K562 (cell line): ENCODE data around the gene OXSR1. TPM values are rescaled to one million over a fixed set of nuclear protein-coding genes. Genes with fewer than 3 reads are reported as not detected.
A peak's percentile ranks its signal among the peaks of the same experiment; 100 is the strongest.

Source experiments
- ARNT ChIP-seq, 2 experiments: fragments of 450-650 bp; IDR thresholded peaks; 2 replicates each; pipeline ENCODE4 v1.6.1; 2016; ENCODE audit warnings: mild to moderate bottlenecking in 1 of 2
- CBFB ChIP-seq: sonication (generic); formaldehyde crosslinking; IDR thresholded peaks from 2 replicates; pipeline ENCODE4 v1.4.0; 2020; ENCODE audit warnings: mild to moderate bottlenecking, missing genetic modification reagents
- IFI16 ChIP-seq: fragments of 250-450 bp; sonication (Bioruptor Pico); IDR thresholded peaks from 2 replicates; pipeline ENCODE4 v2.1.2; 2022; ENCODE audit warnings: mild to moderate bottlenecking, inconsistent platforms
- ILF3 ChIP-seq: fragments of 450-650 bp; IDR thresholded peaks from 2 replicates; pipeline ENCODE4 v1.6.1; 2018; ENCODE audit warnings: antibody characterized with exemption, mild to moderate bottlenecking, moderate library complexity, borderline replicate concordance
- KLF16 ChIP-seq: IDR thresholded peaks from 2 replicates; pipeline ENCODE4 v1.6.1; 2016; ENCODE audit warnings: antibody characterized with exemption
- MEF2A ChIP-seq: IDR thresholded peaks from 2 replicates; pipeline ENCODE4 v1.6.1; 2011; ENCODE audit warnings: low read depth, mild to moderate bottlenecking, low read length, moderate library complexity; ENCODE audit not compliant: control insufficient read depth
- MEIS2 ChIP-seq: fragments of 450-650 bp; IDR thresholded peaks from 2 replicates; pipeline ENCODE4 v1.6.1; 2014; ENCODE audit warnings: mild to moderate bottlenecking; ENCODE audit not compliant: partially characterized antibody
- MIER1 ChIP-seq: fragments of 450-650 bp; IDR thresholded peaks from 2 replicates; pipeline ENCODE4 v1.6.1; 2016; ENCODE audit warnings: antibody characterized with exemption, mild to moderate bottlenecking, low read depth
- NCOA6 ChIP-seq: fragments of 450-650 bp; IDR thresholded peaks from 2 replicates; pipeline ENCODE4 v1.6.1; 2017; ENCODE audit warnings: mild to moderate bottlenecking
- NR4A1 ChIP-seq, 2 experiments: fragments of 250-450 bp in 1 of 2; fragments of 450-650 bp in 1 of 2; sonication (Bioruptor Pico) in 1 of 2; IDR thresholded peaks; 2 replicates each; pipeline versions ENCODE4 v1.4.0 to v1.6.1; 2016 to 2020; ENCODE audit warnings: mild to moderate bottlenecking in 2 of 2, missing compliant biosample characterization in 1 of 2, missing genetic modification characterization in 1 of 2, moderate library complexity in 1 of 2
- PHF20 ChIP-seq: fragments of 450-650 bp; IDR thresholded peaks from 2 replicates; pipeline ENCODE4 v1.6.1; 2018; ENCODE audit not compliant: partially characterized antibody
- POLR3A ChIP-seq: IDR thresholded peaks from 2 replicates; pipeline ENCODE4 v1.6.1; 2011; ENCODE audit warnings: borderline replicate concordance, mild to moderate bottlenecking, moderate library complexity; ENCODE audit not compliant: insufficient read length, insufficient read depth; ENCODE audit errors: extremely low read depth
- RCOR1 ChIP-seq, 2 experiments: IDR thresholded peaks; 2 replicates each; pipeline ENCODE4 v1.6.1; 2012; ENCODE audit warnings: low read depth in 2 of 2, low read length in 2 of 2, borderline replicate concordance in 1 of 2, improper control_type of control experiment in 1 of 2
- RFX1 ChIP-seq: fragments of 450-650 bp; IDR thresholded peaks from 2 replicates; pipeline ENCODE4 v1.6.1; 2016; ENCODE audit warnings: mild to moderate bottlenecking, moderate library complexity
- SPI1 ChIP-seq: IDR thresholded peaks from 2 replicates; pipeline ENCODE4 v1.6.1; 2011; ENCODE audit warnings: low read depth, low read length, control low read depth, borderline replicate concordance
- STAG1 ChIP-seq: sonication (generic); formaldehyde crosslinking; IDR thresholded peaks from 2 replicates; pipeline ENCODE4 v1.5.0; 2020; ENCODE audit warnings: missing genetic modification reagents, borderline replicate concordance
- THRAP3 ChIP-seq: fragments of 450-650 bp; IDR thresholded peaks from 2 replicates; pipeline ENCODE4 v1.6.1; 2016; ENCODE audit warnings: mild to moderate bottlenecking, inconsistent platforms, borderline replicate concordance
- TRIM28 ChIP-seq: fragments of 450-650 bp; IDR thresholded peaks from 2 replicates; pipeline ENCODE4 v1.6.1; 2017
- ZNF140 ChIP-seq: fragments of 250-450 bp; sonication (Bioruptor Pico); IDR thresholded peaks from 2 replicates; pipeline ENCODE4 v1.8.0; 2021; ENCODE audit warnings: moderate library complexity, mild to moderate bottlenecking, inconsistent platforms
- ZNF431 ChIP-seq: sonication (generic); formaldehyde crosslinking; IDR thresholded peaks from 2 replicates; pipeline ENCODE4 v1.8.0; 2022; ENCODE audit warnings: mild to moderate bottlenecking, missing genetic modification reagents
- ZNF717 ChIP-seq: fragments of 250-450 bp; sonication (Bioruptor Pico); IDR thresholded peaks from 2 replicates; pipeline ENCODE4 v1.5.0; 2021
- polyA plus RNA-seq, 8 experiments: library from polyadenylated mRNA; depleted of rRNA in 4 of 8; stranded (reverse) in 5 of 8; unstranded in 3 of 8; fragments of >200 nt; fragmentation: Nextera tagmentation in 2 of 8; fragmentation: Illumina TruSeq in 1 of 8; extraction: Ambion mirVana in 2 of 8; extraction: Trizol in 1 of 8; gene quantifications; 2 replicates each; pipeline versions ENCODE4 v1.2.1 to v1.2.3, GENCODE V29; 2011 to 2014; ENCODE audit warnings: inconsistent platforms in 1 of 8, missing spikeins in 1 of 8
- total RNA-seq, 7 experiments: library from RNA; depleted of rRNA in 6 of 7; stranded (reverse); fragments of >200 nt in 6 of 7; fragmentation: Illumina TruSeq in 2 of 7; extraction: Trizol in 2 of 7; gene quantifications; 2 replicates each; pipeline versions ENCODE4 v1.2.1 to v1.2.3, GENCODE V29; 2011 to 2021; ENCODE audit warnings: low replicate concordance in 1 of 7
- TF ChIP-seq, protein P1 (sequence below): fragments of 250-450 bp; sonication (Bioruptor Pico); IDR thresholded peaks from 2 replicates; pipeline ENCODE4 v1.8.0; 2021; ENCODE audit warnings: borderline replicate concordance, mild to moderate bottlenecking, moderate library complexity; ENCODE audit not compliant: poor library complexity, severe bottlenecking
- TF ChIP-seq, protein P2 (sequence below): sonication (generic); formaldehyde crosslinking; IDR thresholded peaks from 2 replicates; pipeline ENCODE4 v1.8.0; 2022; ENCODE audit warnings: mild to moderate bottlenecking, low read depth, missing genetic modification reagents
- TF ChIP-seq, protein P3 (sequence below): sonication (generic); formaldehyde crosslinking; IDR thresholded peaks from 2 replicates; pipeline ENCODE4 v1.8.1; 2023; ENCODE audit warnings: missing genetic modification reagents, mild to moderate bottlenecking, borderline replicate concordance

Gene OXSR1
- total and polyA plus RNA-seq, 9 of the 15 experiments (the other 6 are each of a cell fraction or from before 2014, with no cell fraction given) = 15.7 to 87.6 (median 48.7) TPM

DNA sequence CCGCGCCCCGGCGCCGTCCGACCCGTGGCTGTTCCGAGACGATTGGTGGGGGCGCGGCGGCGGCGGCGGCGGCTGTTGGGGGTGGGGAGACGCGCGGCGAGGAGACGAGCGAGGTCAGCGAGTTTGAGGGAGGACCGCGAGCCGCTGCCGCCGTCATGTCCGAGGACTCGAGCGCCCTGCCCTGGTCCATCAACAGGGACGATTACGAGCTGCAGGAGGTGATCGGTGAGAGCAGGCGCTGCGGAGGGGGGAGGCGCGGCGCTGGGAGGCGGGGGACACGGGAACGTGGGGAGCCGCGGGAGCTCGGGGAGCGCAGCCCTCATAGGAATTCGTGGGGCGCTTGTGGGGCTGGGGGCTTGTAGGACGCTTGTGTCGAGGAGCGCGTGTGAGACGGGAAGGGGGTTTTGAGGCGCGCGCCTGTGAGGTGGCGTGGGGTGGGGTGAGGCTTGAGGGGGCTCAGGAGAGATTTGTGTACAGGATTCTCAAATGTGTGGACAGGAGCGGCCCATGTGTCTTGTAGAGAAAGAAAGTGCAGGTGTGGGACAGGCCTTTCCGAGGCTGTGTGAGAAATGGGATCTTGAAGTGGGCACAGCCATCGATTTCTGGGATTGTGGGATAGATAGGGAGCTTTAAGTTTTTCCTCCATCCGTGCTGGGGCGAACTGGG is 518 bp downstream of the OXSR1 start (continued):
- TF ChIP-seq, protein P1, sequence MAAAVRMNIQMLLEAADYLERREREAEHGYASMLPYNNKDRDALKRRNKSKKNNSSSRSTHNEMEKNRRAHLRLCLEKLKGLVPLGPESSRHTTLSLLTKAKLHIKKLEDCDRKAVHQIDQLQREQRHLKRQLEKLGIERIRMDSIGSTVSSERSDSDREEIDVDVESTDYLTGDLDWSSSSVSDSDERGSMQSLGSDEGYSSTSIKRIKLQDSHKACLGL (CRISPR knock-in tag) = no peak
- TF ChIP-seq, protein P2, sequence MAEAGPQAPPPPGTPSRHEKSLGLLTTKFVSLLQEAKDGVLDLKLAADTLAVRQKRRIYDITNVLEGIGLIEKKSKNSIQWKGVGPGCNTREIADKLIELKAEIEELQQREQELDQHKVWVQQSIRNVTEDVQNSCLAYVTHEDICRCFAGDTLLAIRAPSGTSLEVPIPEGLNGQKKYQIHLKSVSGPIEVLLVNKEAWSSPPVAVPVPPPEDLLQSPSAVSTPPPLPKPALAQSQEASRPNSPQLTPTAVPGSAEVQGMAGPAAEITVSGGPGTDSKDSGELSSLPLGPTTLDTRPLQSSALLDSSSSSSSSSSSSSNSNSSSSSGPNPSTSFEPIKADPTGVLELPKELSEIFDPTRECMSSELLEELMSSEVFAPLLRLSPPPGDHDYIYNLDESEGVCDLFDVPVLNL (CRISPR knock-in tag) = no peak; the same call in 1 of the 2 replicates
- TF ChIP-seq STAG1 (CRISPR knock-in tag) = no peak
- TF ChIP-seq TRIM28 = no peak
- TF ChIP-seq PHF20 = peak; percentile 6
- TF ChIP-seq ZNF717 (CRISPR knock-in tag) = no peak
- no peak for TF ChIP-seq ARNT (IDR thresholded peaks at IDR 0.05)
- TF ChIP-seq SPI1 = no peak
- TF ChIP-seq MEIS2 = no peak
- no peak for TF ChIP-seq CBFB
- peak in 1 of 2 experiments; percentile 22; a peak in 1 of 4 replicates for TF ChIP-seq RCOR1 (IDR thresholded peaks at IDR 0.05; ENCODE audit: borderline replicate concordance in 1 of 2, low read depth in 2 of 2, low read length in 2 of 2)
- TF ChIP-seq RFX1 = no peak
- TF ChIP-seq ZNF431 = no peak
- TF ChIP-seq MIER1 = no peak
- TF ChIP-seq POLR3A = no peak
- no peak for TF ChIP-seq NCOA6
- no peak for TF ChIP-seq THRAP3
- TF ChIP-seq, protein P3, sequence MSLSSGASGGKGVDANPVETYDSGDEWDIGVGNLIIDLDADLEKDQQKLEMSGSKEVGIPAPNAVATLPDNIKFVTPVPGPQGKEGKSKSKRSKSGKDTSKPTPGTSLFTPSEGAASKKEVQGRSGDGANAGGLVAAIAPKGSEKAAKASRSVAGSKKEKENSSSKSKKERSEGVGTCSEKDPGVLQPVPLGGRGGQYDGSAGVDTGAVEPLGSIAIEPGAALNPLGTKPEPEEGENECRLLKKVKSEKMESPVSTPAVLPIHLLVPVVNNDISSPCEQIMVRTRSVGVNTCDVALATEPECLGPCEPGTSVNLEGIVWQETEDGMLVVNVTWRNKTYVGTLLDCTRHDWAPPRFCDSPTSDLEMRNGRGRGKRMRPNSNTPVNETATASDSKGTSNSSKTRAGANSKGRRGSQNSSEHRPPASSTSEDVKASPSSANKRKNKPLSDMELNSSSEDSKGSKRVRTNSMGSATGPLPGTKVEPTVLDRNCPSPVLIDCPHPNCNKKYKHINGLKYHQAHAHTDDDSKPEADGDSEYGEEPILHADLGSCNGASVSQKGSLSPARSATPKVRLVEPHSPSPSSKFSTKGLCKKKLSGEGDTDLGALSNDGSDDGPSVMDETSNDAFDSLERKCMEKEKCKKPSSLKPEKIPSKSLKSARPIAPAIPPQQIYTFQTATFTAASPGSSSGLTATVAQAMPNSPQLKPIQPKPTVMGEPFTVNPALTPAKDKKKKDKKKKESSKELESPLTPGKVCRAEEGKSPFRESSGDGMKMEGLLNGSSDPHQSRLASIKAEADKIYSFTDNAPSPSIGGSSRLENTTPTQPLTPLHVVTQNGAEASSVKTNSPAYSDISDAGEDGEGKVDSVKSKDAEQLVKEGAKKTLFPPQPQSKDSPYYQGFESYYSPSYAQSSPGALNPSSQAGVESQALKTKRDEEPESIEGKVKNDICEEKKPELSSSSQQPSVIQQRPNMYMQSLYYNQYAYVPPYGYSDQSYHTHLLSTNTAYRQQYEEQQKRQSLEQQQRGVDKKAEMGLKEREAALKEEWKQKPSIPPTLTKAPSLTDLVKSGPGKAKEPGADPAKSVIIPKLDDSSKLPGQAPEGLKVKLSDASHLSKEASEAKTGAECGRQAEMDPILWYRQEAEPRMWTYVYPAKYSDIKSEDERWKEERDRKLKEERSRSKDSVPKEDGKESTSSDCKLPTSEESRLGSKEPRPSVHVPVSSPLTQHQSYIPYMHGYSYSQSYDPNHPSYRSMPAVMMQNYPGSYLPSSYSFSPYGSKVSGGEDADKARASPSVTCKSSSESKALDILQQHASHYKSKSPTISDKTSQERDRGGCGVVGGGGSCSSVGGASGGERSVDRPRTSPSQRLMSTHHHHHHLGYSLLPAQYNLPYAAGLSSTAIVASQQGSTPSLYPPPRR (CRISPR knock-in tag) = no peak; the same call in 1 of the 2 replicates
- 0 out of 2 replicates have a peak, but pooled peaks have one; percentile 6 for TF ChIP-seq NR4A1 (CRISPR knock-in tag; IDR thresholded peaks at IDR 0.05)
- no peak for TF ChIP-seq NR4A1 (tag; IDR thresholded peaks at IDR 0.05)
- no peak for TF ChIP-seq ILF3
- no peak for TF ChIP-seq MEF2A
- no peak for TF ChIP-seq IFI16
- no peak for TF ChIP-seq KLF16
- no peak for TF ChIP-seq ZNF140
